ENCODE measurements around the gene CPSF7.
A peak's percentile ranks its signal among the peaks of the same experiment; 100 is the strongest.
"Not testable (repeated sequence)": the region's sequence is repeated elsewhere in the genome, so short reads cannot be mapped to it uniquely, and the experiment has no call there.

The CPSF7 gene
- long read RNA-seq, donor 1, transcript CPSF7-222 (6 exons, 722 nt): minor isoform, 5 of 30 reads
- long read RNA-seq, donor 1, transcript CPSF7-202 (10 exons, 3,650 nt): minor isoform, 6 of 30 reads
- long read RNA-seq, donor 1, transcript CPSF7-205 (10 exons, 3,524 nt): major isoform, 7 of 30 reads
- long read RNA-seq, donor 1, partial matches to known transcripts: 10 of 30 reads
- long read RNA-seq, donor 1, other reads (novel, unspliced or antisense): 0 of 30 reads
- long read RNA-seq, donor 2, partial matches to known transcripts: 7 of 15 reads
- long read RNA-seq, donor 2, other reads (novel, unspliced or antisense): 0 of 15 reads
- long read RNA-seq, donor 3, transcript CPSF7-205 (10 exons, 3,524 nt): major isoform, 7 of 51 reads
- long read RNA-seq, donor 3, partial matches to known transcripts: 22 of 51 reads
- long read RNA-seq, donor 3, other reads (novel, unspliced or antisense): 21 of 51 reads
- long read RNA-seq, donor 4, partial matches to known transcripts: 31 of 69 reads
- long read RNA-seq, donor 4, other reads (novel, unspliced or antisense): 26 of 69 reads
- long read RNA-seq, donor 5, partial matches to known transcripts: 48 of 56 reads
- long read RNA-seq, donor 5, other reads (novel, unspliced or antisense): 0 of 56 reads
- long read RNA-seq, donor 6, transcript CPSF7-205 (10 exons, 3,524 nt): major isoform, 5 of 92 reads
- long read RNA-seq, donor 6, partial matches to known transcripts: 55 of 92 reads
- long read RNA-seq, donor 6, other reads (novel, unspliced or antisense): 27 of 92 reads
- long read RNA-seq, donor 7, transcript CPSF7-222 (6 exons, 722 nt): major isoform, 6 of 51 reads
- long read RNA-seq, donor 7, transcript CPSF7-205 (10 exons, 3,524 nt): minor isoform, 5 of 51 reads
- long read RNA-seq, donor 7, partial matches to known transcripts: 35 of 51 reads
- long read RNA-seq, donor 7, other reads (novel, unspliced or antisense): 0 of 51 reads
- long read RNA-seq, donor 8, transcript CPSF7-202 (10 exons, 3,650 nt): major isoform, 5 of 30 reads
- long read RNA-seq, donor 8, transcript CPSF7-205 (10 exons, 3,524 nt): major isoform, 5 of 30 reads
- long read RNA-seq, donor 8, partial matches to known transcripts: 14 of 30 reads
- long read RNA-seq, donor 8, other reads (novel, unspliced or antisense): 0 of 30 reads

DNA sequence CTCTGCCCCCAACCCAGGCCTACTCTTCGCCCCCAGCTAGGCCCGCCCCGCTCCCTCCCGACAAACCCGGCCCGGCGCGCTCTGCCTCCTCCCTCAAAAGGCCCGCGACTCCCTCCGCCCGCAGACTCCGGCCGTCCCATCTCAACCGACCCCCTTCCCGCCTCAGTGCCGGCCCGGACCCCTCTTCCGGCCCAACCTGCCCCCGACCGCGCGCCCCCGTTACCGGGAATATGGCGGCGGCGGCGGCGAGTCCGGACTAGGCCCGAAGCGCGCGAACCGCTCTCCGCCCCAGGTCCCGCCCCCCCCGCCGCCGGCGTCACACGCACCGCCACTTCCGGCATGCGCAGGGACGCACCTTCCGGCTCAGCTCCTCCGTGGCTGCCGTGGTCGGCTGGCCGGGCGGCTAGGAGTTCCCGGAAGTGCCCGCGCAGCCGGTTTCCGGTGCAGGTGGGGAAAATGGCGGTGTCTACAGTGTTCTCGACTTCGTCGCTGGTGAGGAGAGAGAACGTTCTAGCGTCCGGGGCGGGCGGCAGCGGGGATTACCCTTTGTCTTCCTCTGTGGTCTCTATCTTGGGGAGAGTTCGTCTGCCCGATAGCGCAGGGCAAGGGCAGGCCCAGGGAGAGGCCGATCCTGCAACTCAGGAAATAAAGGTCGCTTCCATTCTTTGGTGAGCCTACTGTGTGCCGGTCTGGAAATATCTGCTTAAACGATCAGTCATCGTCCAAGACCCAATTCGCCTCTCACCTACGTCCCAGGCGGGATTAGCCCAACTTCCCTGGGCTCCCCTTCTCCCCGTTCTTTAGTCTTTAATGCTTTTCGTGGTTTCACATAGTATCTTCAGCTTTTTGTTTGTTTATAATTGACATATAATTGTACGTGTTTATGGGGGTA lies at the start of gene CPSF7, which contains the start of gene SDHAF2:
Gene CPSF7, minus strand, starts transcription at position 285 of the 892 bp plus-strand sequence. CDS start 740 bp downstream, outside the sequence.
Gene SDHAF2, plus strand, starts transcription at position 434 of the 892 bp plus-strand sequence. Its CDS starts 23 bp downstream, at position 457.
- DNase-seq: peak; percentile 91

DNA sequence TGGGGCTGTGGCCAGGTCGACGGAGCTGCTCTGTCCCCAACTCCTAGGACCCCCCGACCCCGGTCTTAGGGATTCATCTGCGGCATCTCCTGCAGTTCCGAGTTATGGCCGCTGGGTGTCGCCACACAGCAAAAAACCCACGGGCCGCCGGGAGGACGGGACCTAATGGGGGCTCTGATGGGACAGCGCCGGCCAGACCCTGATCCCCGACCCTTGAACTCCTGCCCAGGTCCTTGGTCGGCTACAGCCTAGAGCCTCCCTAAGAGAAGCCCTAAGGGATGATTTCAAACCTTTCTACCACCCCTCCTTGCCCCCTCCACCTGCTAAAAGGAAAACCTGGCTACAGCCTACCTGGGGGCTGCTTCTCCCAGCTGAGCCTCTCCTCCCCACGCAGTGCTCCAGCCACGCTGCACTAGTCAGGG lies 48.0 kb upstream of the CPSF7 start:
- DNase-seq: peak; percentile 57

DNA sequence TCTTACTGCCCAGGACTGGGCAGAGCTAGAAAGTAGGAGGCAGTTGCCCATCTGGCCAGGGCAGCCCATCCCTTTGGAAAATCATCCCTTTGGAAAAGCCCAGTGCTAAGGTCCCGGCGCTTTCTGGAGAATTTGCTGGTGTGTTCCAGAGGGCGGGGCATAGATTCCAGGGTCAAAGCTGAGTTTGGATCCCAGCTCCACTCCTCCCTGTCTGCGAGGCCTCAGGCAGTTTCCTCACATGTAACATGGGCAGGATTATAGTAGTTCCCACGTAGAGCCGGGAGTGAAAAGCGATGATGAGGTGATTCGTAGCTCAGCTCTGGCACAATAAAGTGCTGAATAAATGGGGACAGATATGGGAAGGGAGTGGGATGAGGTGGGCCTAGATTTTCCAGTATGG lies 47.4 kb upstream of the CPSF7 start:
- no peak for DNase-seq

DNA sequence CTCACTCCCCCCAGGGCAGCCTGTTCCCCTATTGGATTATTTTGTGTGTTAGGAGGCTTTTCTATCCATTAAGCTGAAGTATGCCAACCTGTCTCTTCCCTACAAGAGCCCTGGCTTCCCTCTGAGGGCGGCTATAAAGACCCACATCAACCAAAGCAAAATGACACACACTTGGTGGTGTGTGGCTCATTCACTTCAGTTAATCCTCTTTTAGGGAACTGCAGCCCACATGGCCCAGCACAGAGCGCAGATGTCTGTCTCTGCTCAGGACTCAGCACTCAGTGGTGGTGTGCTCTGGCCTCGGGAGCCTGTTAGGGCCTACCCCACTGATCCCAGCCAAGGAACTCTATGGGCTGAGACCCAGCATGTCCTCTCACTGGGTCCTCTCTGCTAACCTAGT lies 46.6 kb upstream of the CPSF7 start:
- DNase-seq: no peak

DNA sequence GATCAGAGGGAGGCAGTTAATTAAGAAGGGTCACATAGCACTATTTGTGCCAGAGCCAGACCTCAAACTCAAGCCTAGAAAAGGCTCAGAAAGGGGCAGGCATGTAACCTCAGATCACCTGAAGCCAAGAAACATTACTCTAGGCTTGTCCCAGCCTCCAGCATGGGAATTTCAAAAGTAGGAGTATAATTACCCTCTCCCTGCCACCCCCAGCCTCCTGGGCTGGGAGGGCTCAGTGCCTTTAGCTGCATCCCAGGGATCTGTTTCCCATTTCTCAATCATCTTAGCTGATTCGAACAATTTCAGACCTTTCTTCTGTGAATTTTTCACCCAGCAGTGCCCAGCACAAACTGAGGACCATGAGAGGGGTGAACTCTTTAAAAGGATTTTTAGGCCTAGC lies 45.7 kb upstream of the CPSF7 start:
- DNase-seq: no peak

DNA sequence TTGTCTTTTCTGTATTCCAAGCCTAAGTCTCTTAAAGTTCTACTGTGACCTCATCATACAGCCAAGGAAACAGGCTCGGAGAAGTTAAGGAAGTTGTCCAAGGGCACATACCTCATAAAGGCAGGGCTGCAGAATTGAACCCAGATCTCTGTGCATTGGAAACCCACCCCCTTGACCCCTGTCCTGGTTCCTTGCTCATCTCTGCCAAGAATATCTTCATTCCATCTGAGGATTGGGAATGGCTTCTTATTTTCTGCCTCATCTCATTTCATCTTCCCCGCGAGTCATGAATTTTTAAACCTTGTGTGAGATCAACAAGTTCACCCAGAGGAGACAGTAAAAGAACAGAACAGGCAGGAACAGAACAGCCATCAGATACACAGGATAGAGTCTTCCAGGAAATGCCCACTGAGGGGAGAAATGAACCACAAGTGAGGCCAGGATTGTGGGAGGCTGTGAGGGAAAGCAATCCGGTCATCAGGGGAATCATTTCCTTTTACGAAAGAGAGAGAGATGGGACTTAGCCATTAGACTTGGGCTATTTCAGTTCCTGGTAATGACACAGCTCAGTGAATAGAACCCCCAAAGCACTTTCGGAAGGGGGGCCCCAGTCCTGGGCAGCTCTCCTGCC lies 44.4 kb upstream of the CPSF7 start:
- no peak for DNase-seq

DNA sequence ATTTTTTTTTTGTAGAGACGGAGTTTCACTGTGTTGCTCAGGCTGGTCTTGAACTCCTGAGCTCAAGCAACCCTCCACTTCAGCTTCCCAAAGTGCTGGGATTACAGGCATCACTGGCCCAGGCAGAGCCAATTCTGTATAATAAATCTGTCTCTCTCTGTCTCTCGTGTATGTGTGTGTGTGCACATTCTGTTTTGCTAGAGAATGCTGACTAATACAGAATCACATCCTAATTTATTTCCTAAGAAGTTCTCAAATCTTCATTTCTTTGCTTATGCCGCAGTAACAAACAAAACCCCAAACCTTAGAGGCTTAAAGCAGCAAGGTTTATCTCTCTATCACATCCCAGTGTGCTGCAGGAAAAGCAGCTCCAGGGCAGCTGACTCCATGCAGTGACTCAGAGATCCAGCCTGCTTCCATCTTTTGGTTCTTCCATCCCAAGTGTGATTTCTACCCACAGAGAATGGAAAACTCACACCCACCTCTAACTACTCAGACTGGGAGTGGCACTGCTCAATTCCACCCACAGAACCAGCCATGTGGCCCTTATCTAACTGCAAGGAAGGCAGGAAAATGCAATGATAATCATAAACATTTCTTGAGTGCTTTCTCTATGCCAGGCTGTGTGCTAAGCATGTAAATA lies 43.7 kb upstream of the CPSF7 start:
- DNase-seq: no peak

GRCh38 chr11:61472868-61473267 lies 43.1 kb upstream of the CPSF7 start:
- no peak for DNase-seq

- DNase-seq: no peak
Observed at GRCh38 chr11:61472282-61472681, 42.5 kb upstream of the CPSF7 start.

DNA sequence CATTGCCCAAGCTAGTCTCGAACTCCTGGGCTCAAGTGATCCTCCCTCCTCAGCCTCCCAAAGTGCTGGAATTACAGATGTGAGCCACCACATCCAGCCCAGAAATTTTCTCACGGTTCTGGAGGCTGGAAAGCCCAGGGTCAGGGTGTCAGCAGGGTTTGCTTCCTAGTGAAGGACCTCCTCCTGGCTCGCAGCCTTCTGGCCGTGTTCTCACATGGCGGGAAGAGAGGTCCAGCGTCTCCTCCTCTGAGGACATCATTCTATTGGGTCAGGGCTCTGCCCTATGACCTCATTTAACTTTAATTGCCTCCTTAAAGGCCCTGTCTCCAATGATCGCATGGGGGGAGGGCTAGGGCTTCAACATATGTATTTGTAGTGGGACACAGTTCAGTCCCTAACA lies 38.2 kb upstream of the CPSF7 start:
- DNase-seq: no peak

GRCh38 chr11:61467602-61468001 lies 37.8 kb upstream of the CPSF7 start:
- not testable (repeated sequence) for DNase-seq

DNA sequence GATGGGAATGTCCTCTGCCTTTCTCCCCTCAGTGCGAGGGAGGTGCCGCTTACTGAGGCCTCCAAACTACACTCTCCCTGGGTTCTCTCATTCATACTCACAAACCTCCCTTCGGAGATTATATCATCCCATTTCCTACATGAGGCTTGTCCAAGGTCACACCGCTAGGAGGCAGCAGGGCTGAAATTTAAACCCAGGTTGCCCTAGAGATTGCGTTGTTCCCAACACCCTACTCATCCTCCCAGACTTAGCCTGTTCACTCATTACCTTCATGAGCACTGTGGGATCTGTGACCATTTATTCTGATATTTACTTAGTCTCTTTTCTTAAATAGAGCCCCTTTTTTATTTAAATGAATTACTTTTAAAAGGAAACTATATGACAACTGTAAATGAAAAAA lies 31.2 kb upstream of the CPSF7 start:
- DNase-seq: no peak

DNA sequence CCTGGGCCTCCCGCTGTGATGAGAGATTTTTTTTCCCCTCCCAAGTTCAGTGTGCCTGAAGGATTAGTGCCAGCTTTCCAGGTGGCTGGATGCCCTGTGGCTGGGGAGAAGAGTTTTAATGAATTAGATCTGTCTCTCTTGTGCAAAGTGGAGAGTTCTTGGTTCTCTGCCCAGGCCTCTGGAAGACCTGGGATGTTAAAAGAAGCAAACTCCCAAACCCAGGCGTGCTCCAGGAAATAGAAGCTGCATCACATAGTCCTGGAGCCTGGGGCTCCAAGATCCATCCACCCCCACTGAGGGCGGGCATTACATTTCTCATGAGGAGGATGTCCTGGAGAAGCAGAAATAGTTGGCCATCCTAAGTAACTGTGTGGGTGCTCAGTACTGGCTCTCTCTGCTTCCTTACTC lies 30.7 kb upstream of the CPSF7 start:
- no peak for DNase-seq

DNA sequence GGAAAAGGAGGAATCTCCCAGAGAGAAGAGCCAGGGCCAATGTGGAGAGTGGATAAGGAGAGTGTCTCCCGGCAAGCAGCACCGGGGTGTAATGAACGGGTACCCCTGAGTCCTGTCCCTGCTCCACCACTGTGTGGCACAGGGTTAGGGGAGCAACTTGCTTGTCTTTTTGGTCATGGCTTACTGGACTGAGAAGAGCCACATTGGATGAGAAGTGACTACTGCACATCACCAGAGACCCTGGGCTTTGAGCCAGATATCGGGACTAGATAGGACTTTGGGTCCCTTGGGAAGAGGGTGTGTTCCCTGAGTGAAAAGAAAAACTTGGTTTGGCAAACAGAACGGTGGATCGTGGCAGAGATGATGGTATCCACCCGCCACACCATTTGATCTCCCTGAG lies 24.7 kb upstream of the CPSF7 start:
- DNase-seq: no peak

- DNase-seq: no peak
Observed at GRCh38 chr11:61453695-61454094, 23.9 kb upstream of the CPSF7 start.

GRCh38 chr11:61452825-61453224 lies 23.1 kb upstream of the CPSF7 start:
- no peak for DNase-seq

DNA sequence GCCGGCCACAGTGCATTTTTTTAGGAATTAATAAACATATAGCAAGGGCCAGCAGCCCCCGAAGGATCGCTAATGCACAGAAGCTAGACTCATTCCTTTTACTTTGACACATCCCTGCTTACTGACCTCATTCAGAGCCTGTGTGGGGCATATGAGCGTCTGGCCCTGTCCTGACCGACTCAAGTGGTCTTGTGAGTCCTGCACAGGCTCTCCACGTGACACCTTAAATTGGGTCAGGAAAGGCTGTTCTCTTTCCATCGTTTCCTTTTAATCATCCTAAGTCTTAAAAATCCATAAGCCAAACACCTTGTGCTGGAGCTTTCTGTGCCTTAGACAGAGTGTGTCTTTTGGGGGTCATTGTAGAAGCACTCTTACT lies 18.8 kb upstream of the CPSF7 start:
- DNase-seq: no peak

- no peak for DNase-seq
Observed at GRCh38 chr11:61447601-61448551, 18.1 kb upstream of the CPSF7 start.

DNA sequence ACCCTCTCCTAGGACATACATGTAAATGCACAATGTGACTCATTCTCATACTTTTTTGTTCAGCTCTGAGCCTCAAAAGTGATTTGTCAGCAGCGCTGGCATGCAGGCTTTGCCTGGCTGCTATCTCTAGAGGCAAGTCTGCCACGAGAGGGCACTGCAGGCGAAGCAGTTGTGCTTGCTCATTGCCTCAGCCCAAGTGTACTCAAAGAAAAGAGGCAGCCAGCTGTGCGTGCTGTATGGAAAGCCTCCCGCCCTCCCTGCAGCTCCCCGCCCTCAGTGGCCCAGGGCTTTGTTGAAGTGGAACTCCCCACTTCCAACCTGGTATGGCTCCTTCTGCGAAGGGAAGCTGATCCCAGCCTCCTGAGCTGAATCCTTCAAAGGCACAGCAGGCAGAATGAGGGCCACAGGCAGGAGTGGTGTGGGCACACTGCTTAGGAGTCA lies 16.5 kb upstream of the CPSF7 start:
- DNase-seq: peak; percentile 42
